GM20000 (cell line): Measurements from ENCODE around the gene STK33.
"Not testable (repeated sequence)": the region's sequence is repeated elsewhere in the genome, so short reads cannot be mapped to it uniquely, and the experiment has no call there.

Source experiments
- DNase-seq: peaks from one replicate; pipeline ENCODE4 v3.0.0; 2012; ENCODE audit warnings: low spot score
- CTCF ChIP-seq: IDR thresholded peaks from 2 replicates; pipeline ENCODE4 v1.5.1; 2012; ENCODE audit warnings: mild to moderate bottlenecking, control low read depth; ENCODE audit errors: extremely low read depth, missing control alignments

The STK33 gene

GRCh38 chr11:8484251-8484650 is 109.8 kb downstream of the STK33 start:
- no peak for DNase-seq
- no peak for TF ChIP-seq CTCF

- DNase-seq = no peak
- TF ChIP-seq CTCF = no peak
These were observed 113.2 kb downstream of the STK33 start for GRCh38 chr11:8480858-8481257.

- DNase-seq = peak; percentile 26
- TF ChIP-seq CTCF = no peak
These were observed 116.3 kb downstream of the STK33 start for GRCh38 chr11:8477680-8478079.

GRCh38 chr11:8477151-8477550 is 116.9 kb downstream of the STK33 start:
- no peak for DNase-seq
- no peak for TF ChIP-seq CTCF

- DNase-seq = not testable (repeated sequence)
These were observed 126.2 kb downstream of the STK33 start for GRCh38 chr11:8467806-8468205.

GRCh38 chr11:8467356-8467755 is 126.7 kb downstream of the STK33 start:
- DNase-seq = not testable (repeated sequence)

GRCh38 chr11:8466884-8467283 is 127.1 kb downstream of the STK33 start:
- DNase-seq = not testable (repeated sequence)

GRCh38 chr11:8459711-8460399 is 134.2 kb downstream of the STK33 start:
- TF ChIP-seq CTCF = no peak
- no peak for DNase-seq

- DNase-seq = no peak
- TF ChIP-seq CTCF = no peak
These were observed 151.7 kb downstream of the STK33 start for GRCh38 chr11:8442301-8442700.
